Activated CD4-positive, CD25-positive, alpha-beta regulatory T cell treated with anti-CD3 and anti-CD28 coated beads, Interleukin-2, amount 50 U/mL, for 24 hours (primary cell): ENCODE data around the gene MAP3K5.
A peak's percentile ranks its signal among the peaks of the same experiment; 100 is the strongest.

Experiments
- ATAC-seq, 2 donors: fragments of 150-1000 bp; cut with Tn5 transposase; one replicate each; pipeline ENCODE4 v1.10.0; 2021; ENCODE audit warnings: mild to moderate bottlenecking in 1 of 2, moderate library complexity in 1 of 2

MAP3K5 gene

GRCh38 chr6:136677822-136678221 lies 114.5 kb downstream of the MAP3K5 start:
- no peak for ATAC-seq

- no peak for ATAC-seq
These were observed 114.9 kb downstream of the MAP3K5 start for GRCh38 chr6:136677344-136677743.

GRCh38 chr6:136676075-136676474 lies 116.2 kb downstream of the MAP3K5 start:
- no peak for ATAC-seq

GRCh38 chr6:136673571-136673970 lies 118.7 kb downstream of the MAP3K5 start:
- no peak for ATAC-seq

GRCh38 chr6:136672144-136672543 lies 120.1 kb downstream of the MAP3K5 start:
- no peak for ATAC-seq

GRCh38 chr6:136669299-136669699 lies 123.0 kb downstream of the MAP3K5 start:
- ATAC-seq, result no peak

- ATAC-seq, result no peak
These were observed 123.7 kb downstream of the MAP3K5 start for GRCh38 chr6:136668571-136668970.

GRCh38 chr6:136666041-136666440 lies 126.2 kb downstream of the MAP3K5 start:
- ATAC-seq, result no peak

GRCh38 chr6:136662347-136663237 lies 129.7 kb downstream of the MAP3K5 start:
- no peak for ATAC-seq

- no peak for ATAC-seq
These were observed 131.6 kb downstream of the MAP3K5 start for GRCh38 chr6:136660727-136661126.

GRCh38 chr6:136659991-136660499 lies 132.2 kb downstream of the MAP3K5 start:
- ATAC-seq, result no peak

- no peak for ATAC-seq
These were observed 133.6 kb downstream of the MAP3K5 start for GRCh38 chr6:136658711-136659110.

- no peak for ATAC-seq
These were observed 134.6 kb downstream of the MAP3K5 start for GRCh38 chr6:136657666-136658065.

- ATAC-seq, result no peak
These were observed 136.2 kb downstream of the MAP3K5 start for GRCh38 chr6:136656121-136656520.

- no peak for ATAC-seq
These were observed 136.8 kb downstream of the MAP3K5 start for GRCh38 chr6:136655239-136656014.

- no peak for ATAC-seq
These were observed 138.2 kb downstream of the MAP3K5 start for GRCh38 chr6:136654086-136654485.

GRCh38 chr6:136652656-136653055 lies 139.6 kb downstream of the MAP3K5 start:
- ATAC-seq, result no peak

GRCh38 chr6:136651982-136652381 lies 140.3 kb downstream of the MAP3K5 start:
- ATAC-seq, result no peak

GRCh38 chr6:136647363-136647852 lies 144.9 kb downstream of the MAP3K5 start:
- peak; percentile 94 to 99 for ATAC-seq

- ATAC-seq, result no peak
These were observed 145.9 kb downstream of the MAP3K5 start for GRCh38 chr6:136646377-136646776.

GRCh38 chr6:136644597-136644952 lies 147.7 kb downstream of the MAP3K5 start:
- ATAC-seq, result no peak

GRCh38 chr6:136643850-136644596 lies 148.3 kb downstream of the MAP3K5 start:
- peak; percentile 33 to 51 for ATAC-seq
